GM18508 (cell line): ENCODE data around the gene CD38.
"Not testable (repeated sequence)": the region's sequence is repeated elsewhere in the genome, so short reads cannot be mapped to it uniquely, and the experiment has no call there.

ENCODE experiments used
- ATAC-seq: cut with Tn5 transposase; IDR thresholded peaks from one replicate; pipeline ENCODE4 v1.9.1; 2021; ENCODE audit warnings: moderate number of reproducible peaks; ENCODE audit not compliant: insufficient read depth, unreplicated experiment

CD38 gene

GRCh38 chr4:15778289-15779241 lies at the start of gene CD38:
CD38 (plus strand) TSS chr4:15778328; CDS start chr4:15778415, 87 bp downstream.
- peak; percentile 41 for ATAC-seq

- ATAC-seq = peak; percentile 56
These were observed 48.1 kb upstream of the CD38 start for GRCh38 chr4:15729910-15730533.

- not testable (repeated sequence) for ATAC-seq
These were observed 45.1 kb upstream of the CD38 start for GRCh38 chr4:15733061-15733460.

GRCh38 chr4:15735536-15735935 lies 42.6 kb upstream of the CD38 start:
- ATAC-seq = no peak

GRCh38 chr4:15736514-15737050 lies 41.5 kb upstream of the CD38 start:
- no peak for ATAC-seq

GRCh38 chr4:15737255-15737654 lies 40.9 kb upstream of the CD38 start:
- no peak for ATAC-seq

- no peak for ATAC-seq
These were observed 39.3 kb upstream of the CD38 start for GRCh38 chr4:15738877-15739276.

GRCh38 chr4:15740764-15741404 lies 37.2 kb upstream of the CD38 start:
- no peak for ATAC-seq

GRCh38 chr4:15742083-15742582 lies 36.0 kb upstream of the CD38 start:
- no peak for ATAC-seq

- ATAC-seq = no peak
These were observed 35.5 kb upstream of the CD38 start for GRCh38 chr4:15742637-15743036.

GRCh38 chr4:15744016-15744545 lies 34.0 kb upstream of the CD38 start:
- no peak for ATAC-seq

- no peak for ATAC-seq
These were observed 32.0 kb upstream of the CD38 start for GRCh38 chr4:15746110-15746509.

GRCh38 chr4:15749001-15749400 lies 29.1 kb upstream of the CD38 start:
- ATAC-seq = no peak

GRCh38 chr4:15751153-15751552 lies 27.0 kb upstream of the CD38 start:
- no peak for ATAC-seq

- no peak for ATAC-seq
These were observed 25.0 kb upstream of the CD38 start for GRCh38 chr4:15753081-15753480.

- no peak for ATAC-seq
These were observed 24.3 kb upstream of the CD38 start for GRCh38 chr4:15753786-15754185.

- ATAC-seq = no peak
These were observed 23.8 kb upstream of the CD38 start for GRCh38 chr4:15754323-15754722.

- no peak for ATAC-seq
These were observed 22.6 kb upstream of the CD38 start for GRCh38 chr4:15755321-15756155.

- ATAC-seq = peak; percentile 68
These were observed 21.7 kb upstream of the CD38 start for GRCh38 chr4:15756361-15756861.
